Mesenchymal stem cell (in vitro differentiated cells and primary cell): ENCODE results near the gene HRH1. TPM values are rescaled to one million over a fixed set of nuclear protein-coding genes. Genes with fewer than 3 reads are reported as not detected.

Source experiments
- DNase-seq: peaks from one replicate; pipeline ENCODE4 v3.0.0-alpha.2; 2013
- H2AFZ ChIP-seq: one replicate; pipeline ENCODE4 v1.6.1; 2013; ENCODE audit warnings: low read depth, mild to moderate bottlenecking, control low read depth, inconsistent platforms, low read length, moderate library complexity
- H2AK5ac ChIP-seq: 2 replicates; pipeline ENCODE4 v1.6.1; 2013; ENCODE audit warnings: low read length, moderate library complexity, mild to moderate bottlenecking, inconsistent platforms; ENCODE audit not compliant: severe bottlenecking
- H2BK120ac ChIP-seq: one replicate; pipeline ENCODE4 v1.6.1; 2013; ENCODE audit warnings: low read depth, mild to moderate bottlenecking, inconsistent platforms, low read length, moderate library complexity
- H2BK12ac ChIP-seq, 2 experiments: one replicate each; pipeline ENCODE4 v1.6.1; 2013; ENCODE audit warnings: inconsistent platforms in 2 of 2, low read length in 2 of 2, mild to moderate bottlenecking in 2 of 2, moderate library complexity in 2 of 2, control low read depth in 1 of 2
- H2BK15ac ChIP-seq: one replicate; pipeline ENCODE4 v1.6.1; 2013; ENCODE audit warnings: mild to moderate bottlenecking, low read depth, inconsistent platforms; ENCODE audit not compliant: poor library complexity, severe bottlenecking
- H2BK5ac ChIP-seq: 2 replicates; pipeline ENCODE4 v1.6.1; 2013; ENCODE audit warnings: low read depth, mild to moderate bottlenecking, low read length, control low read depth, inconsistent platforms; ENCODE audit not compliant: poor library complexity, severe bottlenecking
- H3K14ac ChIP-seq, 2 experiments: one replicate each; pipeline ENCODE4 v1.6.1; 2013; ENCODE audit warnings: inconsistent platforms in 2 of 2, low read length in 2 of 2, control low read depth in 1 of 2, mild to moderate bottlenecking in 1 of 2, moderate library complexity in 1 of 2
- H3K18ac ChIP-seq, 2 experiments: one replicate each; pipeline ENCODE4 v1.6.1; 2013; ENCODE audit warnings: inconsistent platforms in 2 of 2, low read length in 2 of 2, control low read depth in 1 of 2, low read depth in 1 of 2, mild to moderate bottlenecking in 1 of 2
- H3K23ac ChIP-seq, 2 experiments: one replicate each; pipeline ENCODE4 v1.6.1; 2013; ENCODE audit warnings: inconsistent platforms in 2 of 2, low read length in 2 of 2, mild to moderate bottlenecking in 2 of 2, moderate library complexity in 2 of 2, control low read depth in 1 of 2
- H3K27ac ChIP-seq: 2 replicates; pipeline ENCODE4 v1.5.1; 2013; ENCODE audit warnings: mild to moderate bottlenecking, moderate library complexity, low read length, control low read depth, inconsistent platforms; ENCODE audit not compliant: poor library complexity, severe bottlenecking
- H3K27me3 ChIP-seq, 2 experiments: 2 replicates each; pipeline versions ENCODE4 v1.6.1 to v1.7.0; 2013; ENCODE audit warnings: low read length in 2 of 2, mild to moderate bottlenecking in 2 of 2, moderate library complexity in 2 of 2, control low read depth in 1 of 2, inconsistent platforms in 1 of 2; ENCODE audit not compliant: control insufficient read depth in 1 of 2, insufficient read depth in 1 of 2
- H3K36me3 ChIP-seq, 2 experiments: 2 replicates each; pipeline versions ENCODE4 v1.6.1 to v1.7.0; 2013; ENCODE audit warnings: low read length in 2 of 2, control low read depth in 1 of 2, inconsistent platforms in 1 of 2, low read depth in 1 of 2, mild to moderate bottlenecking in 1 of 2; ENCODE audit not compliant: insufficient read depth in 2 of 2, control insufficient read depth in 1 of 2
- H3K4ac ChIP-seq, 2 experiments: one replicate each; pipeline ENCODE4 v1.6.1; 2013; ENCODE audit warnings: inconsistent platforms in 2 of 2, low read length in 2 of 2, mild to moderate bottlenecking in 2 of 2, moderate library complexity in 2 of 2, control low read depth in 1 of 2, low read depth in 1 of 2
- H3K4me1 ChIP-seq: 2 replicates; pipeline ENCODE4 v1.6.1; 2013; ENCODE audit warnings: low read depth, low read length, control low read depth; ENCODE audit not compliant: control insufficient read depth, insufficient read depth
- H3K4me2 ChIP-seq: 2 replicates; pipeline ENCODE4 v1.6.1; 2013; ENCODE audit warnings: low read length, mild to moderate bottlenecking, inconsistent platforms; ENCODE audit not compliant: poor library complexity, severe bottlenecking
- H3K4me3 ChIP-seq, 2 experiments: 2 replicates each; pipeline versions ENCODE4 v1.5.1 to v1.7.0; 2013; ENCODE audit warnings: low read length in 2 of 2, mild to moderate bottlenecking in 2 of 2, control low read depth in 1 of 2, low read depth in 1 of 2; ENCODE audit not compliant: insufficient read depth in 1 of 2
- H3K79me1 ChIP-seq: replicated peaks from 2 replicates; pipeline ENCODE4 v1.6.1; 2013; ENCODE audit warnings: mild to moderate bottlenecking, control low read depth, low read length, inconsistent platforms; ENCODE audit not compliant: poor library complexity, severe bottlenecking
- H3K9ac ChIP-seq: 2 replicates; pipeline ENCODE4 v1.7.0; 2013; ENCODE audit warnings: mild to moderate bottlenecking, low read length, moderate library complexity
- H3K9me3 ChIP-seq: 2 replicates; pipeline ENCODE4 v1.7.0; 2013; ENCODE audit warnings: mild to moderate bottlenecking, low read length; ENCODE audit not compliant: control insufficient read depth
- H4K8ac ChIP-seq: one replicate; pipeline ENCODE4 v1.6.1; 2013; ENCODE audit warnings: inconsistent platforms, mild to moderate bottlenecking, low read length, moderate library complexity
- H4K91ac ChIP-seq: one replicate; pipeline ENCODE4 v1.6.1; 2013; ENCODE audit warnings: mild to moderate bottlenecking, low read length, inconsistent platforms
- WGBS: methylation state at CpG from one replicate; pipeline ENCODE4 v1.1.7; 2013; ENCODE audit warnings: mixed read lengths; 5-methylcytosine and 5-hydroxymethylcytosine counted together
- small RNA-seq: library from polyadenylated mRNA; stranded (forward); fragments of <200 nt; extraction: miRNeasy Mini kit (QIAGEN cat#:217004); gene quantifications from one replicate; pipeline ENCODE3, GENCODE V24; 2013; ENCODE audit warnings: low read depth

Gene HRH1

DNA sequence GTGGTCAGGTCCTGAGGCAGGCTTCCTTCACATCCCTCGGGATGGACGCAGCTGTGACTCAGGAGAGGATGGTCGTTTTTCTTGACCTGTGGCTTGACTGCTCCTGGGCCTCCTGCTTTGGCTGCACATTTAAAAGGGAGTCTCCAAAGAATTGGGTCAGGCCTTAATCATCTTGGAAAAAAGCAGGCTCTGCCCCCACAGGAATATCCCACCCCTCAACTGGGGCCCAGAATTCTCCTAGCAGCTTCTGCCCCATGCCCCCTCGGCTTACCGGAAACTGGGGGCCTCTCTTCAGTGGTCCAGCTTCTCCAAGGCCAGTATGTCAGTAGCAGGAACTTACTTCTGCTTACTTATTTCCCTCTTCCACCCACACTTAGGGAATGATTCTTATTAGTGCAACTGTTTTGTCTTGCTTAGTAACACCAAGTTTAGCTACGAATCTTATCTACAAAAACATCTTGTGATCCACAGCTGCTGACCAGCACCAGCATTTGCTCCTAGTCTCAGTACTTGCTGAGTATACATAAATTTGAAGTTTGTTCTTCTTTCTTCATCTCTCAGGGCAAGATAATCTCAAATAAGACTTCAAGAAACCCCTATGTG lies 153.6 kb downstream of the HRH1 start:
- Histone ChIP-seq H2BK120ac (no peak overlapping the region), H3K9me3 (no peaks in the 10 kb centered on the region), H3K79me1 (peaks cover 29% of the 10 kb centered on the region), H2AFZ (no peak overlapping the region), H3K36me3 (peaks cover 34 to 79% of the 10 kb centered on the region in 2 experiments), H3K14ac (no peak overlapping the region), H4K8ac (no peak overlapping the region), H2AK5ac (no peak overlapping the region), H3K18ac (no peak overlapping the region), H2BK12ac (no peak overlapping the region), H3K23ac (no peak overlapping the region), H3K27ac (no peak overlapping the region), H3K4me3 (no peak overlapping the region), H3K4ac (no peak overlapping the region), H3K27me3 (no peaks in the 10 kb centered on the region), H2BK5ac (no peak overlapping the region), H3K9ac (peak overlapping the region; percentile 78), H2BK15ac (no peak overlapping the region), H3K4me2 (no peak overlapping the region), H4K91ac (no peak overlapping the region), H3K4me1 (peaks cover 1% of the 10 kb centered on the region)
- 84% methylated on average over 6 of the region's 6 CpGs for WGBS
- DNase-seq: no peak

GRCh38 chr3:11310258-11310657 lies 156.0 kb downstream of the HRH1 start:
- peaks cover 1% of the 10 kb centered on the region for H3K4me1 ChIP-seq
- H3K18ac ChIP-seq: no peak overlapping the region
- H3K27ac ChIP-seq: no peak overlapping the region
- no peak overlapping the region for H2AK5ac ChIP-seq
- no peak overlapping the region for H2AFZ ChIP-seq
- peaks cover 28% of the 10 kb centered on the region for H3K79me1 ChIP-seq
- H2BK120ac ChIP-seq: no peak overlapping the region
- no peak overlapping the region for H3K9ac ChIP-seq
- WGBS: 95% methylated on average over 2 of the region's 5 CpGs
- no peaks in the 10 kb centered on the region for H3K9me3 ChIP-seq
- H3K4me3 ChIP-seq: no peak overlapping the region
- no peak overlapping the region for H3K4me2 ChIP-seq
- H3K23ac ChIP-seq: no peak overlapping the region
- peaks cover 38 to 89% of the 10 kb centered on the region in 2 experiments for H3K36me3 ChIP-seq
- H3K4ac ChIP-seq: no peak overlapping the region
- no peak for DNase-seq
- no peak overlapping the region for H4K8ac ChIP-seq
- H2BK15ac ChIP-seq: no peak overlapping the region
- no peak overlapping the region for H2BK12ac ChIP-seq
- H3K27me3 ChIP-seq: no peaks in the 10 kb centered on the region
- H2BK5ac ChIP-seq: no peak overlapping the region
- no peak overlapping the region for H3K14ac ChIP-seq
- no peak overlapping the region for H4K91ac ChIP-seq

DNA sequence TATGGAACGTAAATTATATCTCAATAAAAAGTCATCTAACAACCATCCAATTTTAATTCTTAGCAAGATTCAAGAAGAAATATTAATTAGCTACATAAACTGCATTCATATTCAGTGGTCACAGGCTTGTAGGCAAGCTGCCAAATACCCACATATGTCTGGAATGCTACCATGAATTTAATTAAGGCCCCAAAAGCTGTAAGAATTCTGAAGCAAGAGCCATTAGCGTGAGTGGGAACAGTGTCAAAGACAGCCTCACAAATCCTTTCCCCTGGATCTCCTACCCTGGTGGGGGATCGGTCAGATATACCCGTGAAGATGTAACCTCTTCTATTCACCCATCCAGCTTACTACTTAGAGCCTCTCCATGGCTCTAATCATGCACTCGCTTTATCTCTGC lies 157.9 kb downstream of the HRH1 start:
- Histone ChIP-seq H3K4me2 (no peak overlapping the region), H3K9me3 (no peaks in the 10 kb centered on the region), H2AK5ac (no peak overlapping the region), H3K9ac (no peak overlapping the region), H3K23ac (no peak overlapping the region), H3K79me1 (peaks cover 21% of the 10 kb centered on the region), H3K27me3 (no peaks in the 10 kb centered on the region), H2BK120ac (no peak overlapping the region), H3K4me3 (no peak overlapping the region), H2BK15ac (no peak overlapping the region), H3K4me1 (no peaks in the 10 kb centered on the region), H3K18ac (no peak overlapping the region), H3K14ac (no peak overlapping the region), H2BK12ac (no peak overlapping the region), H3K4ac (no peak overlapping the region), H3K27ac (no peak overlapping the region), H2AFZ (no peak overlapping the region), H4K8ac (no peak overlapping the region), H4K91ac (no peak overlapping the region), H2BK5ac (no peak overlapping the region), H3K36me3 (peaks cover 37 to 96% of the 10 kb centered on the region in 2 experiments)
- DNase-seq: no peak
- 93% methylated on average over 3 of the region's 5 CpGs for WGBS

Small RNAs within 50 kb of the gene (small RNA-seq; reads per million reads assigned to genes)
- not detected for gene AC083855.1
